DND-41 (cell line): ENCODE results near the gene TP73.

ENCODE experiments used
- ATAC-seq: fragments of 200-7000 bp; cut with Tn5 transposase; 3 replicates; pipeline ENCODE4 v1.9.1; 2021; ENCODE audit warnings: low read depth; ENCODE audit not compliant: insufficient read depth
- DNase-seq: peaks from one replicate; pipeline ENCODE4 v3.0.0-alpha.2; 2020
- H2AFZ ChIP-seq: 2 replicates; pipeline ENCODE4 v1.6.0; 2012; ENCODE audit warnings: low read depth, low read length
- H3K27ac ChIP-seq: 2 replicates; pipeline ENCODE4 v1.5.1; 2012; ENCODE audit warnings: low read length, inconsistent platforms
- H3K27me3 ChIP-seq: fragments of 200-600 bp; sonication (generic); 2 replicates; pipeline ENCODE4 v1.6.0; 2012; ENCODE audit warnings: low read length, mild to moderate bottlenecking, inconsistent platforms; ENCODE audit not compliant: insufficient read depth, poor library complexity
- H3K36me3 ChIP-seq: 2 replicates; pipeline ENCODE4 v1.5.1; 2012; ENCODE audit warnings: low read length, inconsistent platforms; ENCODE audit not compliant: insufficient read depth
- H3K4me1 ChIP-seq: 2 replicates; pipeline ENCODE4 v1.5.1; 2012; ENCODE audit warnings: mild to moderate bottlenecking, low read length; ENCODE audit not compliant: insufficient read depth
- H3K4me2 ChIP-seq: 2 replicates; pipeline ENCODE4 v1.6.0; 2012; ENCODE audit warnings: mild to moderate bottlenecking, moderate library complexity, low read length, inconsistent platforms; ENCODE audit not compliant: insufficient read depth
- H3K4me3 ChIP-seq, 2 experiments: fragments of 200-600 bp in 1 of 2; shearing (Covaris generic) in 1 of 2; 2 replicates each; pipeline ENCODE4 v1.5.1; 2012 to 2016; ENCODE audit warnings: inconsistent platforms in 2 of 2, low read length in 2 of 2, mild to moderate bottlenecking in 2 of 2, low read depth in 1 of 2, moderate library complexity in 1 of 2
- H3K79me2 ChIP-seq: 2 replicates; pipeline ENCODE4 v1.6.0; 2012; ENCODE audit warnings: low read length, inconsistent platforms; ENCODE audit not compliant: insufficient read depth
- H3K9ac ChIP-seq: 2 replicates; pipeline ENCODE4 v1.6.0; 2012; ENCODE audit warnings: low read depth, mild to moderate bottlenecking, inconsistent platforms, low read length, moderate library complexity
- H3K9me3 ChIP-seq: 2 replicates; pipeline ENCODE4 v1.5.1; 2012; ENCODE audit warnings: low read length, moderate library complexity, mild to moderate bottlenecking, inconsistent platforms; ENCODE audit not compliant: insufficient read depth, severe bottlenecking
- H4K20me1 ChIP-seq: 2 replicates; pipeline ENCODE4 v1.6.0; 2012; ENCODE audit warnings: low read length; ENCODE audit not compliant: insufficient read depth
- EZH2 ChIP-seq: IDR thresholded peaks from 3 replicates; pipeline ENCODE4 v1.6.1; 2012; ENCODE audit warnings: borderline replicate concordance, low read depth, mild to moderate bottlenecking, moderate library complexity, low read length, inconsistent platforms; ENCODE audit not compliant: severe bottlenecking
- TF ChIP-seq, protein P1 (sequence below): IDR thresholded peaks from 2 replicates; pipeline ENCODE4 v1.5.1; 2012; ENCODE audit warnings: borderline replicate concordance, low read length, moderate library complexity, mild to moderate bottlenecking; ENCODE audit not compliant: poor library complexity, severe bottlenecking; ENCODE audit errors: extremely low read depth

TP73 gene

DNA sequence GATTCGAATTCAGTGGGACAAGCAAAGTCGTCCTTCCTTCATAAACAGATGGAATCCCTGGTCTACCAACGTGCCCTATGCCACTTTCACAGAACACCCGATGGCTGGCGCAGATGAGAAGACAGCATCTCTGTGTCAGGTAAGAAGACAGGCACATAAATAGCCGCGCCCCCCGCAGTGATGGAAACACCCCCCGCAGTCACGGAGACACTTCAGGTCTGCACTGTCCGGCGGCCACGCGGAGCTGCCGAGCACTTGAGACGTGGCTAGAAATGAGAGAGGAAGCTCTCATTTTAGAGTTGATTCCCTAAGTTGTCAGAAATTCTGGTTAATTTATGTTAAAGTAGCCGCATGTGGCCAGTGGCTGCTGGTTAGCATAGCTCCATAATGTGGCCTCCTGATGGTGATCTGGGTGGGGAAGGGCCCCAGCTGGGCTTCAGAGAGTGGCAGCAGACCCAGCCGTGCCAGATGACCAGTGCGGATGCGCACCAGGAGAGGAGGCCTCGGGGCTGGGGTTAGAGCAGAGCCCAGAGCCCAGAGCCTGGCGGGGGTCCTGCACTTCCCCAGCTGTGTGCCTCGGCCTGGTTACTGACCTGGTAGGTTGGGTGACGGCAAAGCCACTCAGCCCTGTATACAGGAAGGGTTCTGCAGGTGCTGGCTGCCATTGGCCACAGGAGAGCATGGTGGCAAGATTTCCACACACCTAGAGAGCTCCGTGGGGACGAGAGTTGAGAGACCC lies 24.6 kb upstream of the TP73 start:
- no peaks in the 10 kb centered on the region for H3K27me3 ChIP-seq
- ATAC-seq (no peak), DNase-seq (no peak)
- H3K79me2 ChIP-seq: peaks cover 9% of the 10 kb centered on the region
- peaks cover 53% of the 10 kb centered on the region for H3K36me3 ChIP-seq
- peaks cover 15% of the 10 kb centered on the region; the same call in 1 of the 2 replicates for H4K20me1 ChIP-seq
- peaks cover 24% of the 10 kb centered on the region for H3K4me1 ChIP-seq
- TF ChIP-seq EZH2: no peak
- TF ChIP-seq, protein P1, sequence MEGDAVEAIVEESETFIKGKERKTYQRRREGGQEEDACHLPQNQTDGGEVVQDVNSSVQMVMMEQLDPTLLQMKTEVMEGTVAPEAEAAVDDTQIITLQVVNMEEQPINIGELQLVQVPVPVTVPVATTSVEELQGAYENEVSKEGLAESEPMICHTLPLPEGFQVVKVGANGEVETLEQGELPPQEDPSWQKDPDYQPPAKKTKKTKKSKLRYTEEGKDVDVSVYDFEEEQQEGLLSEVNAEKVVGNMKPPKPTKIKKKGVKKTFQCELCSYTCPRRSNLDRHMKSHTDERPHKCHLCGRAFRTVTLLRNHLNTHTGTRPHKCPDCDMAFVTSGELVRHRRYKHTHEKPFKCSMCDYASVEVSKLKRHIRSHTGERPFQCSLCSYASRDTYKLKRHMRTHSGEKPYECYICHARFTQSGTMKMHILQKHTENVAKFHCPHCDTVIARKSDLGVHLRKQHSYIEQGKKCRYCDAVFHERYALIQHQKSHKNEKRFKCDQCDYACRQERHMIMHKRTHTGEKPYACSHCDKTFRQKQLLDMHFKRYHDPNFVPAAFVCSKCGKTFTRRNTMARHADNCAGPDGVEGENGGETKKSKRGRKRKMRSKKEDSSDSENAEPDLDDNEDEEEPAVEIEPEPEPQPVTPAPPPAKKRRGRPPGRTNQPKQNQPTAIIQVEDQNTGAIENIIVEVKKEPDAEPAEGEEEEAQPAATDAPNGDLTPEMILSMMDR: no peak
- H3K27ac ChIP-seq: no peak overlapping the region
- H3K4me3 ChIP-seq: no peak overlapping the region
- H3K9me3 ChIP-seq: no peaks in the 10 kb centered on the region
- no peak overlapping the region for H2AFZ ChIP-seq
- H3K9ac ChIP-seq: no peak overlapping the region
- H3K4me2 ChIP-seq: no peak overlapping the region

DNA sequence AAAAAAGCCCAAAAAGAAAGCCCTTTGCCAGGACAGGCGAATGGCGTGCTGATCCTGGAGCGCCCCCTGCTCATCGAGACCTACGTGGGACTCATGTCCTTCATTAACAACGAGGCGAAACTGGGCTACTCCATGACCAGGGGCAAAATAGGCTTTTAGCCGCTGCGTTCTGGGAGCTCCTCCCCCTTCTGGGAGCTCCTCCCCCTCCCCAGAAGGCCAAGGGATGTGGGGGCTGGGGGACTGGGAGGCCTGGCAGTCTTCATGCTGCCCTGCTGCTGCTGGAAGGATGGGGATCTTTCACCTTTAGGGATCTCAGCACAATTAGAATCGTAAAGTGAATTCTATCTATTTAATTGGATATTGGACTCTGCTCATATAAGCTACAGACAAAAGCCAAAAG lies 23.9 kb upstream of the TP73 start:
- DNase-seq (no peak), ATAC-seq (no peak)
- no peaks in the 10 kb centered on the region for H3K27me3 ChIP-seq
- H3K4me3 ChIP-seq: no peak overlapping the region
- TF ChIP-seq EZH2: no peak
- TF ChIP-seq, protein P1: no peak
- H3K27ac ChIP-seq: no peak overlapping the region
- H3K4me1 ChIP-seq: peaks cover 17% of the 10 kb centered on the region
- H3K4me2 ChIP-seq: no peak overlapping the region
- no peak overlapping the region for H2AFZ ChIP-seq
- no peaks in the 10 kb centered on the region for H3K9me3 ChIP-seq
- H3K36me3 ChIP-seq: peaks cover 61% of the 10 kb centered on the region
- no peak overlapping the region for H3K9ac ChIP-seq
- peaks cover 9% of the 10 kb centered on the region for H3K79me2 ChIP-seq
- H4K20me1 ChIP-seq: peaks cover 15% of the 10 kb centered on the region; the same call in 1 of the 2 replicates

DNA sequence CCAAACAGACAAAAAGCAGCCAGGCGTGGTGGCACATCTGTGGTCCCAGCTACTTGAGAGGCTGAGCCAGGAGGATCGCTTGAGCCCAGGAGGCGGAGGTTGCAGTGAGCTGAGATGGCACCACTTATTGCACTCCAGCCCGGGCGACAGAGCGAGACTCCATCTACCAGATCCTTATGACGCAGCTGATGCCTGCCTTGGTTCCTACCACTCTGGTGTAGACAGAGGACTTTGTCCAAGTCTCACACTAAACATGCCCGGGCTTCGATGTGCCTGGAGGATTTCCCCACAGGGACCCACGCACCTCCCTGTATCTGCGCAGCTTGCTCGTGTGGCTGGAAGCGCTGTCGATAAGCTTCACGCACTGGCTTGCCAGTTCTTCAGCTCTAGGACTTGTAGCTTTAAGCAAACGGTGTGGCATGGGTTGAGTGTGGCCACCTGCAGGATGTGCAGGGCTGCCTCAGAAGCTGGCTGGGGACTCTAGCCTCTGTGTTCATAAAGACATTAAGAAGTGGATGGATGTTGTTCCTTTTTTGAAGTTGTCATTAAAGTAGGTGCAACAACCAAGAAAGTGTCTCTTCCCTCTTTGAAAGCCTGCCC lies 22.7 kb upstream of the TP73 start:
- Histone ChIP-seq H3K27me3 (no peaks in the 10 kb centered on the region), H3K36me3 (peaks cover 73% of the 10 kb centered on the region), H3K4me3 (no peak overlapping the region), H3K9me3 (no peaks in the 10 kb centered on the region), H3K9ac (no peak overlapping the region), H4K20me1 (peaks cover 22% of the 10 kb centered on the region), H2AFZ (no peak overlapping the region), H3K4me1 (peaks cover 10% of the 10 kb centered on the region), H3K4me2 (no peak overlapping the region), H3K27ac (no peak overlapping the region), H3K79me2 (peaks cover 9% of the 10 kb centered on the region)
- TF ChIP-seq EZH2: no peak
- TF ChIP-seq, protein P1: no peak
- no peak for DNase-seq
- ATAC-seq: no peak
